ENCODE data around the gene TGM3.

Gene TGM3

DNA sequence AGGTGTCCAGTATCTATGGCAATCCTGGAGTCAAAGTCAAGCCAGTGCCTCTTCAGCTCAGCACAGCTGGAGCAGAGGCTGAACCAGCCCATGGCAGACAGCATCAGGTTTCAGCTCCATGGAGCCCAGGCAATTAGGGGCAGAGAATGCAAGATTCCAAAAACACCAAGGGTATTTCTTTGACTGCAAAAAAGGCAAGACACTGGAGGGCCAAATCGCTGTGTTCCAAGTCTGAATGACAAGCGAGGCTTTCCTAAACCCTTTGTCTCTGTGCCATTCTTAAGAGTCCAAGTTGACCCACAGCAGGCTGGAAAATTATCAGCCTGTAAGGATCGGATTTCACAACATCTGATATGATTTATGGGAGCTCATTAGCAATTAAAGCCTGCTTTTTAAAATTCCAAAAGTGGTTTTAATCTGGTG lies 49.7 kb upstream of the TGM3 start (continued):
- TF ChIP-seq ZBTB17 (tag by site-specific recombination; IDR thresholded peaks at IDR 0.05) (peak; percentile 69), OSR2 (tag by site-specific recombination; IDR thresholded peaks at IDR 0.05) (peak; percentile 60; the same call in 1 of the 2 replicates), ZNF157 (tag by site-specific recombination; IDR thresholded peaks at IDR 0.05) (no peak), ZXDB (tag by site-specific recombination; IDR thresholded peaks at IDR 0.05) (peak; percentile 21; the same call in 1 of the 2 replicates), GLI4 (tag by site-specific recombination; IDR thresholded peaks at IDR 0.05) (no peak), ZNF561 (tag by site-specific recombination; IDR thresholded peaks at IDR 0.05; ENCODE audit: borderline replicate concordance) (0 out of 2 replicates have a peak, but pooled peaks have one; percentile 24), FEZF1 (tag by site-specific recombination; IDR thresholded peaks at IDR 0.05) (peak; percentile 97), ZSCAN30 (tag by site-specific recombination; IDR thresholded peaks at IDR 0.05) (peak; percentile 41; the same call in 1 of the 2 replicates), ZNF596 (tag by site-specific recombination; IDR thresholded peaks at IDR 0.05) (0 out of 2 replicates have a peak, but pooled peaks have one; percentile 29), REPIN1 (tag by site-specific recombination; IDR thresholded peaks at IDR 0.05; ENCODE audit: low read depth) (no peak), IKZF3 (tag by site-specific recombination; IDR thresholded peaks at IDR 0.05) (peak; percentile 37; the same call in 1 of the 2 replicates)
- TF ChIP-seq, protein P1, sequence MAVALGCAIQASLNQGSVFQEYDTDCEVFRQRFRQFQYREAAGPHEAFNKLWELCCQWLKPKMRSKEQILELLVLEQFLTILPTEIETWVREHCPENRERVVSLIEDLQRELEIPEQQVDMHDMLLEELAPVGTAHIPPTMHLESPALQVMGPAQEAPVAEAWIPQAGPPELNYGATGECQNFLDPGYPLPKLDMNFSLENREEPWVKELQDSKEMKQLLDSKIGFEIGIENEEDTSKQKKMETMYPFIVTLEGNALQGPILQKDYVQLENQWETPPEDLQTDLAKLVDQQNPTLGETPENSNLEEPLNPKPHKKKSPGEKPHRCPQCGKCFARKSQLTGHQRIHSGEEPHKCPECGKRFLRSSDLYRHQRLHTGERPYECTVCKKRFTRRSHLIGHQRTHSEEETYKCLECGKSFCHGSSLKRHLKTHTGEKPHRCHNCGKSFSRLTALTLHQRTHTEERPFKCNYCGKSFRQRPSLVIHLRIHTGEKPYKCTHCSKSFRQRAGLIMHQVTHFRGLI (tag by site-specific recombination; IDR thresholded peaks at IDR 0.05): peak; percentile 34; the same call in 1 of the 2 replicates
- TF ChIP-seq, protein P2, sequence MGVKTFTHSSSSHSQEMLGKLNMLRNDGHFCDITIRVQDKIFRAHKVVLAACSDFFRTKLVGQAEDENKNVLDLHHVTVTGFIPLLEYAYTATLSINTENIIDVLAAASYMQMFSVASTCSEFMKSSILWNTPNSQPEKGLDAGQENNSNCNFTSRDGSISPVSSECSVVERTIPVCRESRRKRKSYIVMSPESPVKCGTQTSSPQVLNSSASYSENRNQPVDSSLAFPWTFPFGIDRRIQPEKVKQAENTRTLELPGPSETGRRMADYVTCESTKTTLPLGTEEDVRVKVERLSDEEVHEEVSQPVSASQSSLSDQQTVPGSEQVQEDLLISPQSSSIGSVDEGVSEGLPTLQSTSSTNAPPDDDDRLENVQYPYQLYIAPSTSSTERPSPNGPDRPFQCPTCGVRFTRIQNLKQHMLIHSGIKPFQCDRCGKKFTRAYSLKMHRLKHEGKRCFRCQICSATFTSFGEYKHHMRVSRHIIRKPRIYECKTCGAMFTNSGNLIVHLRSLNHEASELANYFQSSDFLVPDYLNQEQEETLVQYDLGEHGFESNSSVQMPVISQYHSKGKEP (tag by site-specific recombination; IDR thresholded peaks at IDR 0.05): peak; percentile 63
- TF ChIP-seq, protein P3, sequence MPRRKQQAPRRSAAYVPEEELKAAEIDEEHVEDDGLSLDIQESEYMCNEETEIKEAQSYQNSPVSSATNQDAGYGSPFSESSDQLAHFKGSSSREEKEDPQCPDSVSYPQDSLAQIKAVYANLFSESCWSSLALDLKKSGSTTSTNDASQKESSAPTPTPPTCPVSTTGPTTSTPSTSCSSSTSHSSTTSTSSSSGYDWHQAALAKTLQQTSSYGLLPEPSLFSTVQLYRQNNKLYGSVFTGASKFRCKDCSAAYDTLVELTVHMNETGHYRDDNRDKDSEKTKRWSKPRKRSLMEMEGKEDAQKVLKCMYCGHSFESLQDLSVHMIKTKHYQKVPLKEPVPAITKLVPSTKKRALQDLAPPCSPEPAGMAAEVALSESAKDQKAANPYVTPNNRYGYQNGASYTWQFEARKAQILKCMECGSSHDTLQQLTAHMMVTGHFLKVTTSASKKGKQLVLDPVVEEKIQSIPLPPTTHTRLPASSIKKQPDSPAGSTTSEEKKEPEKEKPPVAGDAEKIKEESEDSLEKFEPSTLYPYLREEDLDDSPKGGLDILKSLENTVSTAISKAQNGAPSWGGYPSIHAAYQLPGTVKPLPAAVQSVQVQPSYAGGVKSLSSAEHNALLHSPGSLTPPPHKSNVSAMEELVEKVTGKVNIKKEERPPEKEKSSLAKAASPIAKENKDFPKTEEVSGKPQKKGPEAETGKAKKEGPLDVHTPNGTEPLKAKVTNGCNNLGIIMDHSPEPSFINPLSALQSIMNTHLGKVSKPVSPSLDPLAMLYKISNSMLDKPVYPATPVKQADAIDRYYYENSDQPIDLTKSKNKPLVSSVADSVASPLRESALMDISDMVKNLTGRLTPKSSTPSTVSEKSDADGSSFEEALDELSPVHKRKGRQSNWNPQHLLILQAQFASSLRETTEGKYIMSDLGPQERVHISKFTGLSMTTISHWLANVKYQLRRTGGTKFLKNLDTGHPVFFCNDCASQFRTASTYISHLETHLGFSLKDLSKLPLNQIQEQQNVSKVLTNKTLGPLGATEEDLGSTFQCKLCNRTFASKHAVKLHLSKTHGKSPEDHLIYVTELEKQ (tag by site-specific recombination; IDR thresholded peaks at IDR 0.05; ENCODE audit: borderline replicate concordance): 0 out of 2 replicates have a peak, but pooled peaks have one; percentile 43

DNA sequence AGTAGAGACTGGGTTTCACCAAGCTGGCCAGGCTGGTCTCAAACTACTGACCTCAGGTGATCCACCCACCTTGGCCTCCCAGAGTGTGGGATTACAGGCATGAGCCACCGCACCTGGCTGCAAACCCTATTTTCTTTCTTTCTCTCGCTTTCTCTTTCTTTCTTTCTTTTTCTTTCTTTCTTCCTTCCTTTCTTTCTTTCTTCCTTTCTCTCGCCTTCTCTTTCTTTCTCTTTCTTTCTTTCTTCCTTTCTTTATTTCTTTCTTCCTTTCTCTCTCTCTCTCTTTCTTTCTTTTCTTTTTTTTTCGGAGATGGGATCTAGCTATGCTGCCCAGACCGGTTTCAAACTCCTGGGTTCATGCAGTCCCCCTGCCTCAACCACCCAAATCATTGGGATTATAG lies 47.0 kb upstream of the TGM3 start:
- Histone ChIP-seq H3K4me1 (ENCODE audit: control insufficient read depth, insufficient read depth, low read length) (peaks cover 19% of the 10 kb centered on the region), H3K36me3 (ENCODE audit: control insufficient read depth in 2 of 2, insufficient read depth in 1 of 2, low read length in 2 of 2) (no peaks in the 10 kb centered on the region), H3K9me3 (ENCODE audit: control insufficient read depth, insufficient read depth, low read depth, low read length) (no peaks in the 10 kb centered on the region), H3K4me3 (ENCODE audit: low read depth, low read length) (no peak overlapping the region), H3K27ac (ENCODE audit: extremely low read depth, low read depth, low read length) (no peak overlapping the region)
- ChIA-PET CTCF (interaction anchor here (0.6 to 0.7 kb wide), 2 partner anchors 156 to 204 kb away, joined by 3 to 4 read pairs; no protein-coding TSS in a partner anchor), POLR2A (no interaction called here)
- no peak for TF ChIP-seq GLI4 (tag by site-specific recombination; IDR thresholded peaks at IDR 0.05)
- TF ChIP-seq PRDM1 (tag by site-specific recombination; IDR thresholded peaks at IDR 0.05): peak; percentile 98
- no peak for TF ChIP-seq ZNF768 (tag by site-specific recombination; IDR thresholded peaks at IDR 0.05)
- TF ChIP-seq ZNF366 (tag by site-specific recombination; conservative IDR thresholded peaks at IDR 0.05): peak; percentile 83
- no peak for TF ChIP-seq ZNF184 (tag by site-specific recombination; IDR thresholded peaks at IDR 0.05)
- no peak for TF ChIP-seq ZNF10 (tag by site-specific recombination; IDR thresholded peaks at IDR 0.05)
- no peak for TF ChIP-seq ZNF266 (tag by site-specific recombination; IDR thresholded peaks at IDR 0.05; ENCODE audit: low read depth)
- TF ChIP-seq ZNF37A (tag by site-specific recombination; IDR thresholded peaks at IDR 0.05): no peak

All from HEK293 (cell line).